DMS 273 treated with DMSO at 0.1 percent for 48 hours (cell line): ENCODE results near the gene POGZ.
"Not testable (repeated sequence)": the region's sequence is repeated elsewhere in the genome, so short reads cannot be mapped to it uniquely, and the experiment has no call there.

ENCODE experiments used
- DNase-seq: peaks from one replicate; lab custom pipeline; 2025; lab: John Stamatoyannopoulos, UW

The POGZ gene

GRCh38 chr1:151478140-151478812 lies 19.0 kb upstream of the POGZ start:
- no peak for DNase-seq

- no peak for DNase-seq
Observed at GRCh38 chr1:151477066-151477465, 17.8 kb upstream of the POGZ start.

GRCh38 chr1:151476083-151476482 lies 16.8 kb upstream of the POGZ start:
- DNase-seq, result no peak

GRCh38 chr1:151475175-151475574 lies 15.9 kb upstream of the POGZ start:
- DNase-seq, result no peak

GRCh38 chr1:151474745-151475144 lies 15.5 kb upstream of the POGZ start:
- DNase-seq, result no peak

- DNase-seq, result no peak
Observed at GRCh38 chr1:151472856-151473731, 13.8 kb upstream of the POGZ start.

- DNase-seq, result no peak
Observed at GRCh38 chr1:151465026-151465425, 5.7 kb upstream of the POGZ start.

- DNase-seq, result no peak
Observed at GRCh38 chr1:151461694-151462093, 2.4 kb upstream of the POGZ start.

GRCh38 chr1:151458802-151459330 lies 428 bp downstream of the POGZ start:
- peak; percentile 54 for DNase-seq

- peak; percentile 66 for DNase-seq
Observed at GRCh38 chr1:151457911-151458801, 1.1 kb downstream of the POGZ start.

- no peak for DNase-seq
Observed at GRCh38 chr1:151455966-151456365, 3.3 kb downstream of the POGZ start.

- no peak for DNase-seq
Observed at GRCh38 chr1:151455231-151455630, 4.1 kb downstream of the POGZ start.

GRCh38 chr1:151447696-151448095 lies 11.6 kb downstream of the POGZ start:
- DNase-seq, result no peak

- DNase-seq, result no peak
Observed at GRCh38 chr1:151444783-151445177, 14.5 kb downstream of the POGZ start.

GRCh38 chr1:151443846-151444782 lies 15.2 kb downstream of the POGZ start:
- DNase-seq, result peak; percentile 40

- not testable (repeated sequence) for DNase-seq
Observed at GRCh38 chr1:151437396-151437795, 21.9 kb downstream of the POGZ start.

- no peak for DNase-seq
Observed at GRCh38 chr1:151436985-151437384, 22.3 kb downstream of the POGZ start.

- no peak for DNase-seq
Observed at GRCh38 chr1:151435174-151435573, 24.1 kb downstream of the POGZ start.

GRCh38 chr1:151433827-151434226 lies 25.5 kb downstream of the POGZ start:
- not testable (repeated sequence) for DNase-seq

GRCh38 chr1:151428068-151428467 lies 31.2 kb downstream of the POGZ start:
- DNase-seq, result peak; percentile 4

GRCh38 chr1:151425103-151425502 lies 34.2 kb downstream of the POGZ start:
- DNase-seq, result no peak
